Right kidney (tissue), 9 donors: Measurements from ENCODE around the gene ENTHD1.

Experiments
- DNase-seq: peaks from one replicate; pipeline ENCODE4 v3.0.0-alpha.2; 2016
- long read RNA-seq, 8 donors: transcript quantifications; one replicate each; lab custom pipeline, GENCODE V29; 2026

ENTHD1 gene, protein sequence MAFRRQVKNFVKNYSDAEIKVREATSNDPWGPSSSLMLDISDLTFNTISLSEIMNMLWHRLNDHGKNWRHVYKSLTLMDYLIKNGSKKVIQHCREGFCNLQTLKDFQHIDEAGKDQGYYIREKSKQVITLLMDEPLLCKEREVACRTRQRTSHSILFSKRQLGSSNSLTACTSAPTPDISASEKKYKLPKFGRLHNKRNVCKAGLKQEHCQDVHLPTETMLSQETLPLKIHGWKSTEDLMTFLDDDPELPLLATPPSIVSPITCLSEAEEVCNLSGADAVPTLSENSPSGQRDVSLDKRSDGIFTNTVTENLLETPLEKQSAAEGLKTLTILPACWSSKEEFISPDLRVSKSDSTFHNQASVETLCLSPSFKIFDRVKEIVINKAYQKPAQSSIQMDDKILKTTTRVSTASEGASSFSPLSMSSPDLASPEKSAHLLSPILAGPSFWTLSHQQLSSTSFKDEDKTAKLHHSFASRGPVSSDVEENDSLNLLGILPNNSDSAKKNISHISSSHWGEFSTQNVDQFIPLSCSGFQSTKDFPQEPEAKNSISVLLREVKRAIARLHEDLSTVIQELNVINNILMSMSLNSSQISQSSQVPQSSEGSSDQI
- long read RNA-seq, donor 1: 0 reads
- long read RNA-seq, donor 2: 0 reads
- long read RNA-seq, donor 3: 0 reads
- long read RNA-seq, donor 4: 0 reads
- long read RNA-seq, donor 5: 0 reads
- long read RNA-seq, donor 6: 0 reads
- long read RNA-seq, donor 7: 0 reads
- long read RNA-seq, donor 8: 0 reads

DNA sequence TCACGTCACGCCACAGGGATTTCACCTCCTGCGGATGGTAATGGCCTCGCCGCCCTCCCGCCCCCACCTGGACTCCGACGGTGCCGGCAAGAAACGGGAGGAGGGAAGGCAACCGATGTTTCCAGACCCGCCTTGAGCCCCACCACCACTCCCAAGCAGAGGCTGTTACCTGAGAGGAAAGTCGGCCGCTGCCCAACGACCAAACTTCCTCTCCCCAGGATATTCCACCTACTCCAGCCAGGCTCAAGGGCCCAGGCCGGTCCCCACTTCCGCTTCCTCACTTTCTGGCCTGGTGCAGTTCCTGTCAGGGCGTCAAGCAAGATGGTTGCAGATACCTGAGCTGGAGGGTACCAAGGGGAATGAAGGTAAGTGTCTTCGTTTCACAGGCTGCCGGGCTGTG lies at the start of gene ENTHD1:
ENTHD1 (minus strand) TSS at position 235 of the 400 bp plus-strand sequence. CDS start 6,012 bp downstream, outside the sequence.
- no peak for DNase-seq

DNA sequence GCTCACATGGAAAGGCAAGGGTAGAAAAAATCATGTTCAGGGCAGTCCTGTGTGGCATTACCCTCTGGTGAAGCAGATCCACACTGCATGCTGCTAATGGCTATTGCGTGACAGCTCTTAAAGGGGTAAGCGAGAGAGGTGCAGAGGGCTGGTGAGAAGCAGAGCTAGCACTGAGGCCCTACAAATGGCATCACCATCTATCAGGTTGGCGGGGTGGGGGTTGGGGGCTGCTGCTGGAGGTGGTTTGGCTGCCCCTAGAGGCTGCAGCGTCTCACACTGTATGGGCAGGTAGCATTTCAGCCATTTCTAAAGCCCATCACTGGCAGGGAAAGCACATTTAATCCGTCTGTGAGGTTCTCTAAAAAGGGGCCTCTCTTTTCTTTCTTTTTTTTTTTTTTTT lies 49.8 kb upstream of the ENTHD1 start:
- DNase-seq: no peak

DNA sequence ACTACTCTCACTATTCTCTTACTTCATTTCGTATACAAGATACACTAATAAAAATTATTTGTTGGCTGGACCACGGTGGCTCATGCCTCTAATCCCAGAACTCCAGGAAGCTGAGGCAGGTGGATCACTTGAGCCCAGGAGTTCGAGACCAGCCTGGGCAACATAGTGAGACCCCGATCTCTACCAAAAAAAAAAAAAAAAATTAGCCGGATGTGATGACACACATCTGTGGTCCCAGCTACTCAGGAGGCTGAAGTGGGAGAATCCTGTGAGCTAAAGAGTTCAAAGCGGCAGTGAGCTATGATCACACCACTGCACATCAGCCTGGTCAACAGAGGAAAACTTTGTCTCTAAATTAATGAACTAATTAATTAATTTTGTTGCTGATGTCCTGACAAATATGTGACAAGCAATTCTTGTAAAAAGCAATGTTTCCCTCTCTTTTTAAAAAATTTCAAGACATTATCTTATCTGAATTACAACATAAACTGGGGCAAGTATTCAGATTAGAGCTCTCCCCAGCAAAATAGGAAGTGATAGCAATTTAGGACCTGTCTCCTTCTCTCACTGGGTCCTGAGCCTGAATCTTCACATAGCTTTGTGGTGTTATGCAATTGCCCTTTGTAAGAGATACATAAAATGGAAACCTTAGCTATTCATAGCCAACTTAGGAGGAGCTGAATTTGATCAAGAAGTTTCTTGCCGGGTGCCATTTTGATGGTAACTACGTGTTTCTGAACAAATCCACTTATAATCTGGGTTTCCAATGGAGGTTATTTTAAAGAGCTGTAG lies 49.1 kb upstream of the ENTHD1 start:
- DNase-seq: no peak

DNA sequence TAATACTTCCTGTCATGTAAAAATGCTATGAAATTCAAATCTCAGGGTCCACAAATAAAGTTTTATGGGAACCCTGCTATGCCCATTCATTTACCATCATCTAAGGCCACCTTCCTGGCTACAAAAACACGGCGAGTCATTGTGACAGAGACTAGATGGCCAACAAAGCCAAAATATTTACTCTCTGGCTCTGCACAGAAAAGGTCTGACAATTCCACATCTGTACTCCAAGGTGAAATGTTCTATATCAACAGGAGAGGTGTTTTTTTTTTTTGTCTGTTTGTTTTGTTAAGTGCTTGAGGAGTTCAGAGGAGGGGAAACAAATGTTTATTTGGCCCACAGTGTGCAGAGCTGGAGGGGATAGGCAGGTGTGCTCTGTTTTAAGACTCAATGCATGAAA lies 48.0 kb upstream of the ENTHD1 start:
- DNase-seq: no peak

DNA sequence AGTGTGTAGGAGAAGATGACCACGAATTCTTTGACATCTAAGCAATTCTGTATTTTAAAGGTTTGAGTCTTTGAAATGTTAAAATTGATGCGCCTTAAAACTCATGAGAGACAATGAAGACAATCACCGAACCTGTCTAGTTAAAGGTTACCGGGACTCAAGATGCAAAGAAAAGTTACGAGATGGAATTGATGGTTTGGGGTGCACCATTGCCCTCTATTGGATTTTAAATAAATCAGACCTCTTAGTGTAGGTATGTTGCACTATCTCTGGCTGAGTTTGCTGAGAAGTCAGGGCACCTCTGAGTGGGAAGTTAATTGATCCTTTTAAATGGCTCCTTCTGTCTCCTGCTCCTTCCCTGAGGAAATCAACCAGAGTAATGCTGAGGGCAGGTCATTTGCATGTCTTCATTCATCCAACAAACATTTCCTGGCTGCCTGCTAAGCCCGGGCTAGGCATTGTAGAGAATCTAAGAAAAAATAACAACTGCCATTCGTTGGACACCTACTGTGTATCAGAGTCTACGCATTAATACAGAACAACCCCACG lies 47.3 kb upstream of the ENTHD1 start:
- no peak for DNase-seq

DNA sequence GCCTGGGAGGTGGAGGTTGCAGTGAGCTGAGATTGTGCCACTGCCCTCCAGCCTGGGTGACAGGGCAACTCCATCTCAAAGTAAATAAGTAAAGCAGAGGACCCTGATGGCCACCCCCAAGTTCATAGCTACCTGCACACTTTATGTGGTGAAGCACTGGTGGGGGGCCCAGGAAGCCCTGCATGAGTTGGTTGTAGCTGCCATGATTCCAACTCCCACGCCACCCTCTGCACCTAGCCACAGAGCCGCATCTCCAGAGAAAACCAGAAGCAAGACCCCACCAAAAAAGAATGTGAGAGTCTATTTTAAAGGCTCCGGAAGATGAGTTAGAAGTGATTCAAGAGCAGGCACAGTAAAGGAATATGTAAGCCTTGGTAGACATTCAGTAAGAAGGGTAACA lies 46.3 kb upstream of the ENTHD1 start:
- no peak for DNase-seq

DNA sequence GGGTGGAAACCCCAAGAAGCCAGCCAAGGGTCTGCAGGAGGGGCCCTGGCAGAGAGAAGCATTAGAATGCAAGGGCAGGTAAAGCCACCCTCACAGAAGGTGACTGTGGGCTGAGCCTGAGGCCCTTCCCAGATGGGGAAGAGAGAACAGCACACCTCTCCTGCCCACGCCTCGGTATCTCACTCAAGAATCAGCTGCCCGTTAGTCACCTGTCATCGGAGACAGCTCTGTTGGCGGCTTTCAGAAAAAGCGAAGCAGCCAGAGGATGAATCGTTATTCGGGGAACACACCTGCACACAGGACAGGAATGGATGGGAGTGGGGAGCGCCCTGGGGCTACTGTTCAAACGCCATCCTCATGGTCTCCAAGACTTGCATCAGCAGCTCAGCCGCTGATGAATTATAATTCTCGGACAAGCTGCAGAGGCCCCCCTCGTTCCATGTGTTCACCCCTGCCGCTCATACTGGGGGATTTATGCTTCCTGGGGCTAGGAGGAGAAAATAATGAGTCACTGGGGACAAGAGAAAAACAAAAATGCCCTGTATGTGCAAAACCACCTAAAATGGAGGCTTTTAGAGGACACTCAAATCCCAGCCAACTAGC lies 45.0 kb upstream of the ENTHD1 start:
- no peak for DNase-seq

DNA sequence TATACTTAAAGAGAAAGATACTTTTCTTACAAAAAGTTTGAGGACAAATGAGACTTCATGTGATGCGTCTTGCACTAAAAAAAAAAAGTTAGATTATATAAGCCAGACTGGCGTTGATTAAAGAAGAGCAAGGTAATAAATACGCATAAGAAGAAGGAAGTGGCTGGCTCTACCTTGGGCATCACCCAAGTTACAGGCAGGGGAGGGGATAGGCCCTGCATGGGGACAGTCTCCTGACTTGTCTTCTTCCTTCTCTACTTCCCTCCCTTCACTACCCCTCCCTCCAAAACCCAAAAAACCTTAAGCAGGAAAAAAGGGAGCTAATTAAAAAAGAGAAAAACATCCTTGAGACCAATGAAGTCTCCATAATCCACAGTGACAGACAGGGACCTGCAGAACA lies 44.3 kb upstream of the ENTHD1 start:
- no peak for DNase-seq

DNA sequence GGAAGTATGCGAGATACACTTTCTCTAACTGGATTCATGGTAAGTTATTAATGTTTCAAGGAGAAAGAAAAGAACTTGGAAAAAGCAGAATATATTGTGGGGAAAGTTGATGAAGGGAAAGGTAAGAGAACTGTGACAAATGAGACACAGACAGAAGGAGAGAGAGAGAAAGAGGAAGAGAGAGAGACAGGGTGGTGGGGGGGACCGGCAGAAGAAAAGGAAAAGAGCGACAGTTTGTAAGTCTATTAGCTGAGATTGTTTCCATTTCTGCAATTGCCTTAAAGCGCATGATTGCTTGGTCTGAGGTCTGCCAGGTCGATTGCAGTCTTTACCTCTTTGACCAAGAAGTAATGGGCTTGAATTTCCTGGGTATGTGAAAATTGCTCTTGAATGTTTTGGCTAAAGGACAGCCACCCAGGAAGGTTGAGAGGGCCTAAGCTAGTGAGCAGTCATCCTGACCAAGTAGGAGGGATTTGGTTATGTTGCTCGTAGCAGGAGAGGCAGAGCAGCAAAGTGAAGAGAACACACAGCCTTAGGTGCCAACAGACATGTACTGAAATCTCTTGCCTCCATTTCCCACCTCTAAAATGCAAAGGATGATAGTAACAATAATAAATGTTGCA lies 43.1 kb upstream of the ENTHD1 start:
- DNase-seq: no peak

DNA sequence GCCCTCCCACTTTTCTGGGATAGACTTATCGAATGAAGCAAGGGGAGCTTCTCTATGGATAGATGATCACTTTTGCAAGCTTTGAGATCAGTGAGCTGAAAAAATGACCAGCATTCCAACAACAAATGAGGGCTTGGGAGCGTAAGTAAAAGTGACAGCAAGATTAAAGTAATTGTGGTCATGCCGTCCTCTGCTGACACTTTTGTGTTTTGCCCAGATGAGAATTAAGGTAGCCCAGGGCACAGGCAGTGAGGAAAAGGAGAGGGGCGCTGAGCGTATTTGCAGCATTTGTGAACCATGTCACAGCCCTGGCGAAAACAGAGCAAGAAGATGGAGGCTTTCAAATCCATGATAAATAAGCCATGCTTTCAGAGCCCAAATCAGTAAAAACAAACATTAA lies 42.1 kb upstream of the ENTHD1 start:
- DNase-seq: no peak

DNA sequence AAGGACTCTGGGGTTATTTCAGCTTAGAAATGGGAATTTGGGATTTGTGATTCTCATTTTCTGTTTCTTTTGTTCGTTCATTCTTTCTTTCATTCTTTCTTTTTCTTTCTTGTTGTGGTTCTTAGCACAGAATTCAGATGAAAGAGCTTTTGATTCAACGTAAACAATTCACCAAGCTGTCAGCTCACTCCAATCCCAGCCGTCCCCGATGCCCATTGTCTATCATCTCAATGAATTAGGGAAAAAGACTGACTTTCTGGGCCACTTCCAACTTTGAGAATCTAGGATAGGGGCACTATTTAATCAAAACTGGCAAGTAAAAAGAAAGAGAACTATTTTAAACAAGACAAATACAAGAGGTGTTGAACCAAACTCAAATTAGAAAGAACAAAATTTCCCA lies 41.6 kb upstream of the ENTHD1 start:
- no peak for DNase-seq

DNA sequence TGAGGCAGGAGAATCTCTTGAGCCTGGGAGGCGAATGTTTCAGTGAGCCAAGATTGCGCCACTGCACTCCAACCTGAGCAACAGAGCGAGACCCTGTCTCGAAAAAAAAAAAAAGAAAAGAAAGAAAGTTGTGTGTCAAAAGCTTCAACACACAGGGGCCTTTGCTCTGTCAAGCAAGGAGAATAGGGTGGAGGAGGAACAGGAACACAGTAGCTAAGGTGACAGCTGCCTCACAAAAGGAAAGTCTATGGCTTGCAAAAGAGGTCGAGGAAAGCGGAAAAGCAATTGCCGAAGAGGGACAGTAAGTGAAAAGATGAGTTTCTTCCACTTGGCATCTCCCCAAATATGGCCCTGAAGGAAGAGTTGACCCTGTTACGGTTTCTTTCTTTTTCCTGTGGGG lies 40.2 kb upstream of the ENTHD1 start:
- no peak for DNase-seq

DNA sequence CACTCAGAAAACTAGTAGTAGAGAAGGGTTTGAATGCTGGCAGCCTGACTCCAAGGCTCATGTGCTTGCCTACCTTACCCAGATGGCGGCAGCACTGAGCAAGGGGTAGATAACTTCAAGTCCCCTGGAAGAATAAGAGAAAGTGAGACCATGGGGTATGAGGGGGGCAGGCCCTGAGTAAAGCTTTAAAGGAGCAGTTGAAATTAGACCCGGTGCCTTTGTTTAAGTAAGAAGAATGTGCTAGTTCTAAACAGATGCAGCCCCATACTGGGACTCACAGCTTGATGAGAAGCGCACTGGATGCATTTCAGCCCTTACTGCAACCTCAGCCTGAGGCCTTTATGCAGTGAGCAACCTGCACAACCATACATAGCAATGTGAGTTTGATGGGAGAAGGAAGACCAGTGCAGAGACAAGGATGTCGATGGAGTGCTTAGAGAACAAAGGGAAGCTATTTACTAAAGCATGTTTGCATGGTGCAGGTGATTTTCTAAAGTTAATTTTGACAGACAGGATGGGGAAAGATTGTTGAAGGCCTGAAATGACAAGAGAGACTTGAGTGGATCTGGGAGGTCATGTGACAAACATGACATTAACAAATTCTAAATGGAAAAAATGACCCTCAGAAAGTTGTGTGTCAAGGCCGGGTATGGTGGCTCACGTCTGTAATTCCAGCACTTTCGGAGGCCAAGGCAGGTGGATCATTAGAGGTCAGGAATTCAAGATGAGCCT lies 39.5 kb upstream of the ENTHD1 start:
- DNase-seq: no peak

DNA sequence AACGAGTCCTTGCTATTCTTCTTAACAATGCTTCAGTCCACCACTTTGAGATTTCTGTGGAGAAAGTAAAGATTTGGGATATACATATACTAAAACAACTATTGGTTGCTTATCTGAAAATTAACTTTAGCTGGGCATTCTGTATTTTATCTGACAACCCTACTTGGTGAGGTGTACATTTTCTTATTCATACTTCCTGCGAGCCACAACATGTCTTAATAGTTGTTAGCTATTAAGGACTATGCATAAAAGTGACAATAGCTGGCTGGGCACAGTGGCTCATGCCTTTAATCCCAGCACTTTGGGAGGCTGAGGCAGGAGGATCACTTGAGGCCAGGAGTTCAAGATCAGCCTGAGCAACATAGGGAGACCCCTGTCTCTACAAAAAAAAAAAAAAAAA lies 38.6 kb upstream of the ENTHD1 start:
- no peak for DNase-seq

DNA sequence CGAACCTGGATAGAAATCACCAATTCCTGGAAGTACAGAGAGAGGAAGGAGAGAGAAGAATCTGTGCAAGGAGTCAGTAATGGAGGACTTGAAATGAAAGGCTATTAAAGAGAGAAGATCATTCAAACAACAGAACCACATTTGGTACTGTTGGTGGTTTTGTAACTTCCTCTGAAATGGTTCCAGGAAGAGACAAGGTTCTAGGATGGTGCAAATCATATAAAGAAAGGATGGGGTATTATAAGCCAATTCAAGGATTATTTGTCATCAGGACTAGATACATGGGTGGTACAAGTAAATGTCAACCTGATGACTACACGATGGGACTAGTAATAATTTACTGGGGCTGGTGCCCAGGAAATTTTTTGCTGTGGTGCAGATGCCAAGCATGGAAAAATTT lies 37.7 kb upstream of the ENTHD1 start:
- DNase-seq: no peak

DNA sequence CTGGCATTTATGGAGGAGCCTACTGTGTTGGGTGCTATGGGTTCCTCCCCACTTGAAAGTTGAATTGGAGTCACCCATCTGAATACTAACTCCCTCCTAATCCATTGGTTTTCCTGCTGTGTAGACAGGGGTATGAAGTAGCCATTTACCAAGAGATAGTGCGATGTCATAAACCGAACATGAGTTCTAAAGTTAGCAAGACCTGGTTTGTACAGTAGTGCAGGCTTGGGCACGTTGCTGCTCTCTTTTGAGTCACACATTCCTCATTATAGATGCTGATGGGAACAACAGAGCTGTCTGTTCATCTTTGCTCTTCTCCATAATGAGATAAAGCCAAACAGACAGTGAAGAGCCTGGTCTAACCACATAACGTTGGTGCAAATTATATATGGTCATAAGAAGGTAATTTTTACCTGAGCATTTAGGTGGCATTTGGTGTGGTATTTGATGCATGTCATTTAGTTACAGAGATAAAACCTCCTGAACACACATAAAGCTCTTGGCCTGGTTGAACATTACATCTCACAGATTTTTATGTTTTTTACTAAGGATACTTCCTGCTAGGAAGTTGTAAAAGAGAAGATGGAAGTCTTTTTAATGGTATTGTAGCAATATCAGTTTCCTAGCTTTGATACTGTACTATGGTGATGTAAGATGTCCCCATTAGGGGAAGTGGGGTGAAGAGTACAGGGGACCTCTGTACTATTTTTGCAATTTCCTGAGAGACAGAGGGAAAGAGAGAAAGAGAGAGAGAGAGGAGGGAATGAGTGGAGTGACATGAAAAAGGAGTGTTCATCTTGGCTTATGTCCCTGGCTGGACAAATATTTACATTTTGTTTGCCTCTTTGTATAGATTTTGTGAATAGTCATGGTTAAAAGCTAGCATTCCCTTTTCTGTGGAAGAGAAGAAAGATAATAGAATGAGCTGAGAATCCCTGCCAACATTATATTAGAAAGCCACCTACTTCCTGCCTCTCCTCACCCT lies 35.3 kb upstream of the ENTHD1 start:
- no peak for DNase-seq

DNA sequence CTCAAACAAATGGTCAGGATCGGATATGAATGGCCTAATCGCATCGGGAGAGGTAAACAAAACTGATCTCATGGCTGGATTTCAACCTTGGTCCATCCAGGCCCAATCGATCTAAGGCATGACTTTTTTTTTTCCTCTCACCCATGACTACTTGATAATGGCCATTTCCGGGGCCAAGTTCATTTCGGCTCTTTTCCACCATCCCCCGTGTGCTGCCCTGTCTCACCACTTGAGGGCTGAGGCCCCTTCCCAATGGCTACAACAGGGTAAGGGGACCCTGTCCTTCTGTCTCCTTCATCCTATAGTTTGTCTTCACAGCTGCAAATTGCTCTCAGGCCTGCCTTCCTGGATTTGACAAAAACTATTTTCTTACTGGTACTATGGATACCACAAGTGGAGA lies 34.0 kb upstream of the ENTHD1 start:
- DNase-seq: no peak

DNA sequence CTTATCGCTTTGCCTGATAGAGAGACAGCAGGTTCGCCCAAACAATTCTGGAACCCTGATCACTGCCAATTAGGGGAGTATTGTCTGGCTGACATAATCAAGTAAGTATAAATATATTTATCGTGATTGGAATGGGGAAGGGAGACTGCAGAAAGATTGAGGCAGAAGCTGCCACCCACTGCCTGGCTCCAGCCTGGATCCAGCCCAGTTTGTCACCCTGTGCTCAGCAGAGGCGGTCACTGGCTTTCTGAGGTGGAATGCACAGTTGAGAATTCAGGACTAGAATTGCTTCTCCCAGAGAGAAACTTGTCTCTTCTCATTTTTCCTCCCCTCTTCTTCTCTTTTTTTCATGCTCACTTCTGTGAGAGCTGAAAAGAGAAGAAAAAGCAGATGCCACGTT lies 33.2 kb upstream of the ENTHD1 start:
- no peak for DNase-seq

DNA sequence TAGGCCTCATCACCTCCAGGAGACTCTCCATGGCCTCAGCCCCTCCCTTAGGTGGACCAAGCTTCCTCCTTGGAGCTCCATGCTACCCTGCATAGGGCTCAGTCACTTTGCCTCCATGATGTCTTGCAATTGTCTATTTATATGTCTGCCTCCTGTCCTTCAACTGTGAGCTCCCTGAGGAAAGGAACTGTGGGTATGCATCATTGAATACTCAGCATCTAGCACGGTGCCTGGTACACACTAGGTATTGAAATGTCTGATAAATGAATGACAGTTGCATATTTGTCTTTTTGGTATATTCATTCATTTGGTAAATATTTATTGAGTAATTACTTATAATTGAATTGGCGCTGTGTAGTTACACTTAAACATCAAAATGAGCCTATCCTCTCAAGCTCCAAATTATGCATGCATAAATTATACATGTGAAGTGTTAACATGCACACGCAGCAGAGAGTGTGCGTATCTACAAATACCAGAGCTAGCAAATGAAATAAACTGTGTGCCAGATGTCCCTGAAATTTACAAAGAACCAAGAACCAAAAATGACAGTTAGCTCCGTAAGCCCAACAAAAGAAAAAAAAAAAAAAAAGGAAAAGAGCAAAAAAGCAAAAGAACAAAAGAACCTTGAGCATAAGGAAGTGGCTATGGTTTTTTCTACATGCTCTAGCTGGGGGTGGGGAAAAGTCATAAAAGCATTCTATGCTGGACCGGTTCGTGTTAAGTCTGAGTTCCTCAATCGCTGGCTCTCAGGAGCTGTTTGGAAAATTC lies 32.5 kb upstream of the ENTHD1 start:
- DNase-seq: no peak
